LHCN-M2 (cell line): ENCODE results near the gene PTTG1IP2. TPM values are rescaled to one million over a fixed set of nuclear protein-coding genes. Genes with fewer than 3 reads are reported as not detected.

Source experiments
- DNase-seq: peaks from one replicate; pipeline ENCODE4 v3.0.0-alpha.2; 2012; ENCODE audit warnings: low read depth
- total RNA-seq: library from RNA; depleted of rRNA; stranded (reverse); fragments of >200 nt; gene quantifications from 2 replicates; pipeline ENCODE4 v1.2.3, GENCODE V29; 2014

Gene PTTG1IP2
- total RNA-seq, 1 experiment from 2014 or later = not detected

DNA sequence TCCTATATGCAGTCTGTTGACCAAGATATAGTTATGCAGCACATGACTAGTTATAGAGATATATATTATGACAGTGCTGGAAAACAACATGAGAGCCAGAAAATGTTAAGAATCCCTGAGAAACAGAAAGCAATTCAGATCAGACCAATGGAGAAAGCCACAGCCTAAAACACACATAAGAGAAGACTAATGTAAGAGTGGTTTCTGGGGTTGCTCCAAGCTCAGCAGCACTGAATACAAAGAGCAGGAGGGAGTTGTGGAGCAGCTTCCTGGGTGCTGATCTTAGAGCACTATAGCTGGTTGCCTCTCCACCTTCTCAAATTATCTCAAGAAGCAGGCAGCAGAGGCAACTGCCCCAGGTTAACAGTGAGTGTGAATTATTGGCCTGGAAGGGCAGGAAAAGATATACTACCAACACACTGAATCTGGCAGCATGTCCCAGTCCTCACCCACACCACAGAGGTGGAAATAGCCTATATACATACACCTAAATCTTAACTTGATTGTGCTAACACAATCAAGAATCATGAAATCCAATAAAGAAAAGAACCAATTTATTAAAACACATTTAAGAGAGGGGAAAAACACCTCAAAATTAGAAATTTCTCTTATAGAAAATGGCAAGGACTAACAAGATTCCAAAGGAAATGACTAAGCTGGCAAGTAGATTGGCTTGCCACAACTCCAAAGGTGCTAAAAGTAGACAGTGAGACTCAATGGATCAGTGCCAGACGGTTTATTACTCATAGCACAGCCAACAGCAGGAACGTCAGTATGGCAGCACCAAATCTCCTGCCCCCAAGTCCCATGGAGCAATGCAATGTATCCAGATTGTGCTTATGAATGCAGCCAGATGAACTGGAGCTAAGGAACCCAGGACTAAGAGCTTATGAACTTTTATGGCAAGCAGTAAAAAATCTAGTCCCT, 5.1 kb downstream of the PTTG1IP2 start:
- DNase-seq = peak; percentile 97

DNA sequence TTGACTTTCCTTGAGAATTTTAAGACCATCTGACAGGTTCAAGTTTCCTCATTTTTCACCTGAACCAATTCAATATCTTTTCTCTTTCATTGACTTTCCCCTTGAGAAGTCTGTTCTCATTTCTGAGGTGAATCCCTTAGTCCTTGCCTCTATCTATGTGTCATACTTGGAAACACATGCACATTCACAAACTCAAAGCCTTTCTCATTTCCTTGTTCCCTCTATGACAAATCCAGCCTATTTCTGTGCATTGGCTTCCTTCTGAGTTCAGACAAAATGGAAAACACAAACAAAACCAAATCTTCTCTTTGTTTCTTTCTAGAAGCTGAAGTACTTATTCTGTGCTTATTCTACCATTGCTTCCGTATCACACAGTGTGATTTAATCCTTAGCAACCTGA, 13.8 kb downstream of the PTTG1IP2 start:
- peak; percentile 19 for DNase-seq

DNA sequence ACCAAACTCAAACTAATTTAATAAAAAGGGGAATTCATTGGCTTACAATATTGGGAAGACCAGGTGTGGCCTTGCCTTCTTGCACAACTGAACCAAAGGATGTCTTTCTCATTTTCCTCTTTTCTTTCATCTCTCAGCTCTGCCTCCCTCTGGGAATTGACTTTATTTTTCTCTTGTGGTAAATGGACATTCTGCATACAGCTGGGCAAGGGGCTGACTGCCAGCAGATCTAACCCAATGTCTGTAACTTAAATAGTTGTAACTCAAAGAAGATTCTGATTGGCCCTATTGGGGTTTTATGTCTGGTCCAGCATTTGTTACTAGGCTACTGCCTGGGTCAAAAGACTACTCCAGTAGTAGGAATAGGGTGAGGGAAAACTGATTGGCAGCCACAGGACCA, 15.3 kb downstream of the PTTG1IP2 start:
- peak; percentile 12 for DNase-seq

- no peak for DNase-seq
Observed at GRCh38 chr7:90485734-90486316, 16.4 kb downstream of the PTTG1IP2 start.

- DNase-seq = no peak
Observed at GRCh38 chr7:90487808-90488207, 18.4 kb downstream of the PTTG1IP2 start.

DNA sequence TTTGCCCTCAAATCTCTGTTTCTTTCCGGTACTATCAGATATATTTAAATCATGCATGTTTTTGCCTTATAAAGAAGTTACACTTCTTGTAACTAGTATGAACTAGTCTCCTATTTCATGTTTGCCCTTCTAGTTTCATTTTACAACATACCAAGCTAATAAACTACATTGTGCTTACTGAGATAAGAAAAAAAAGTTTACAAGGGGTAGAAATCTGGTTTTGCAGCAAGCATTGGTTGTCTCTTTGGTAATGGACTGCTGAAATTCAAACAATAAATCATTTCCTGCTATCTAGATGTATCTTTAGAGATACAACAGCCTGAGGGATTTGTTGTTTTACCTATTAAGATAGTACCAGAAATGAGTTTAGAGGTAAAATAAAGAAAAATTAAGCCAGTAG, 18.8 kb downstream of the PTTG1IP2 start:
- DNase-seq = no peak

DNA sequence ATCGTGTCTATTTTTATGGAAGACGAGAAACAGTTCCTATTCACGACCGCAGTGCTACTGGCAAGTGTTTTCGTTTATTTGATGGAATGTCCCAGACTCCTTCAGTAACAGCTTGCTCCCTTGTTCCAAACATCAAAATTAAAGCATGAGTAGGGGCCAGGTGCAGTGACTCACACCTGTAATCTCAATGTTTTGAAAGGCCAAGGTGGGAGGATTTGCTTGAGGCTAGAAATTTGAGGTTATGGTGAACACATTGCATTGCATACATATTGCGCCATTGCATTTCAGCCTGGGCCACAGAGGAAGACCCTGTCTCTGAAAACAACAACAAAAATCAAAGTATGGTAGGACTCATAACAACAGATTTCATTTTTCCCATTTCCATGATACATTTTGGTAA, 22.8 kb downstream of the PTTG1IP2 start:
- DNase-seq = no peak

DNA sequence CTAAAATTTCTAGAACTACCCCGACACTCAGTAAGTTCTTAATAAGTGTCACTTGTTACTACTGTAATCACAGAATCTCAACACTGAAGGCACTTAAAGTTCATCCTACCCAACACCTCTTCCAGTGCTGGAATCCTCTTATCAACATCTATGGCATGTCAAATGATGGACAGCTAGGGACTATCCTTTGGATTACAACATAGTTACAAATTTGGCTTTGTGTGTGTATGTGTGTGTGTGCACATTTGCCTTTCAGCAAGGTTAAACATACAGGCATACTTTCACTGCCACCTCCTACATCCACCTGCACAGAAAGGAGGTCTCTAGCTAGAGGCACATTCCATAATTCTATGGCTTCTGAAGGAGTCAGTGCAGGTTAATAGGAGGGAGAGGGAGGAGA, 25.8 kb downstream of the PTTG1IP2 start:
- no peak for DNase-seq

DNA sequence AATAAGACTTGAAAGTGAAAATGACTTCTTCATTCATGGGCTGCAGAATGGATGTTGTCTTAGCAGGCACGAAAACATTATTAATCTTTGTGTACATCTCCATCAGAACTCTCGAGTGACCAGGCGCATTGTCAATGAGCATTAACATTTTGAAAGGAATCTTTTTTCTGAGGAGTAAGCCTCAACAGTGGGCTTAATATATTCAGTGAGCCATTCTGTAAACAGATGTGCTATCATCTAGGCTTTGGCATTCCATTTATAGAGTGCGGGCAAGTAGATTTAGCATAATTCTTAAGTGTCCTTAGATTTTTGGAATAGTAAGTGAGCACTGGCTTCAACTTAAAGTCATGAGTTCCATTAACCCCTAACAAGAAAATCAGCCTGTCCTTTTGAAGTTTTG, 33.1 kb downstream of the PTTG1IP2 start:
- no peak for DNase-seq

DNA sequence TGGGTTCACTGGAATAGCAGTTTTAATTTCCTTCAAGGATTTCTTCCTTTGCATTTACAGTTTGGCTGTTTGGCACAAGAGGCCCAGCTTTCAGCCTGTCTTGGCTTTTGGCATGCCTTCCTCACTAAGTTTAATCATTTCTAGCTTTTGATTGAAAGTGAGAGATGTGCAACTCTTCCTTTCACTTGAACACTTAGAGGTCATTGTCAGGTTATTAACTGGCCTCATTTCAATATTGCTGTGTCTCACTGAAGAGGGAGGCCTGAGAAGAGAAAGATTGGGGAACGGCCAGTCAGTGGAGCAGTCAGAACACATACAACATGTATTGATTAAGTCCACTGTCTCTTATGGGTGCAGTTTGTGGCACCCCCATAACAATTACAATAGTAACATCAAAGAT, 33.9 kb downstream of the PTTG1IP2 start:
- DNase-seq = no peak

DNA sequence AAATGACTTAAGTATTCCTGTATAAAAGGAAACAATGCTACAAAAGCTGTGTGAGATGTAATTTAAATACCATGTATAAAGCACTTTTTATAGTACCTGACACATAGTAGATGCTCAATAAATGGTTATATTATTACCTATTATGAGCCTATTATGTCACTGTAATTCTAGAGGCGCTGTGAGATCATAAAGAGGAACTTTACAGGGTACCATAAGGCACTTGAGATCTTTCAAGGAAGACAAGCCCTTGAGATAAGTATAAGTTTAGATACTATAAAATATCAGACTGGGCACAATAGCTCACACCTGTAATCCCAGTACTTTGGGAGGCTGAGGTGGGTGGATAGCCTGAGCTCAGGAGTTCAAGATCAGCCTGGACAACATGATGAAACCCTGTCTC, 38.3 kb downstream of the PTTG1IP2 start:
- no peak for DNase-seq

GRCh38 chr7:90511776-90512175, 42.3 kb downstream of the PTTG1IP2 start:
- DNase-seq = no peak

DNA sequence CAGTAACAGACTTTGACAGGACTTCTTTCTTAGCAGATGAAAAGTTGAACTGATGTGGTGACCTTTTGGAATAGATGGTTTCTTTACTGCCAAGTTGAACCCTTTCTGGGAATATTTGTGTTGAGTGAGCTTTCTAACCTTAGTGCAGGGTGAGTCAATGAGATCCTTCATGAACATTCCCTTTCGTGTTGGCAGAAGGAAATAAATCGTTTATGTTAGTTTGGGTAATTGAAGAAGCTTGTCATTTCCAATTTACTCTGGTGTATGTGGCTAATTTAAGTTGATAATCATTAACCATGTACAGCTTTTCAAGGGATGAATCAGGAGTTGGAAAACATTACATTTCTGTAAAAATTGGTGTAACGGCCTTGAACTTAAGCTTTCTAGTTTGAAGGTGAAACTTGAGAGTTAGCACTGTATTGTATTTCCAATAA, 43.4 kb downstream of the PTTG1IP2 start:
- peak; percentile 73 for DNase-seq

DNA sequence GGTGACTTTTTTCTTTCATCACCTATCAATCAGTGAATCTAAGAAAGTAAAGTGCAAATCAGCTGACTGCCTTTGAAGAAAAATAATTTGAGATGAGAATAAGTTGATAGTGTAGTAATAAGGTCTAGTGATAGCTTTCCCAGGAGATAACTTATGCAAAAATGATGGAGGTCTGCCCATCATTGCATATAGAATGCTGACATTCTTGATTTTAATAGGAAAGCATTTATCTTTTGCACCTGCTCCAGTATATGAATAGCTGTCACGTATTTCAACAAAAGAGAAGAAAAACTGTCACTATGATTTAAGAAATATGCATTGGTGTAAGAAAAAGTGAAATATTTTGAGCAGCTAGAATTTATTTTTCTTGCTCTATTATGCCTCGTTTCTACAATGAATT, 46.8 kb downstream of the PTTG1IP2 start:
- no peak for DNase-seq

GRCh38 chr7:90518630-90519029, 49.2 kb downstream of the PTTG1IP2 start:
- no peak for DNase-seq

- peak; percentile 19 for DNase-seq
Observed at GRCh38 chr7:90520484-90520883, 51.0 kb downstream of the PTTG1IP2 start.

DNA sequence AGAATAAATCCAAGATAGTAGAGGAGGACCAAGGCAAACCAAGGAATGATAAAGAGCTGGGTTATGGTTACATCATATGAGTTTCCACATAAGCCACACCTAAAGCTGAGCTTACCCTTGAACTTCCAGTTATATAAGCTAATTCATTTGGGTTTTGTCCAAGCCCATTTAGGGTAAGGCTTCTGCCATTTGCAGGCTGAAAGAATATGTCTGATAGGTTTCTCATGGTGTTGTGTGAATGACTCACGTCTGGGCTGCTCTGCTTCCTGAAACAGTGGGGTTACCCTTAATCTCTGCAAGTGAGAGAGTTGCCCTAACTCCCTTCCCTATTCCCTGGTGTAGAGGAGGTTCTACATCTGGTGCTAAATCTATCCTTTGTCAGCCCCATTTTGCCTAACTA, 60.8 kb downstream of the PTTG1IP2 start:
- DNase-seq = peak; percentile 60

DNA sequence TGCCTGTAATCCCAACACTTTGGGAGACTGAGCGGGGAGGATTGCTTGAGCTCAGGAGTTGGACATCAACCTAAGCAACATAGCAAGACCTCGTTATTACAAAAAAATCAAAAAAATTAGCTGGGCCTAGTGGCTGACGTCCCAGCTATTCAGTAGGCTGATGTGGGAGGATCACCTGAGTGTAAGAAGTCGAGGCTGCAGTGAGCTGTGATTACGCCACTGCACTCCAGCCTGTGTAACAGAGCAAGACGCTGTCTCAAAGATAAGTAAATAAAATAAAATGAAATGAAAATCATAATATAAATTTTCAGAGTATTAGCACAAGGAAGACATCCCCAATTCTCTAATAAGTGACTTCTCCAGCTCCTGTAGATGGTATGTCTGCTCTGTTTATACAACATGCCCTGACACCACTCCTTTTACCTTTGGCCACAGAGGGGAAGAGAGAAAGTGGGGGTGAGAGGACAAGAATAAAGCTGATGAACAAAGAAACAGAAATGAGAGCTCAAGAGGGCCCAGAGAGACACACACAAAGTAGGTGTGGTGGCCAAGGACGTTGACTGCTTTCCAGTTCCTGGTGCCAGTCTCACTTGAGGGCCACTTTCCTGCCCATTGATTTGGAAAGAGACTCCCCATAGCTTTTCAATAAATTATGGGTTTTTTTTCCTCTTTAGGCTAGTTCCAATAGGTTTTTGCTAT, 62.9 kb downstream of the PTTG1IP2 start:
- no peak for DNase-seq

- DNase-seq = no peak
Observed at GRCh38 chr7:90536449-90536848, 67.0 kb downstream of the PTTG1IP2 start.

DNA sequence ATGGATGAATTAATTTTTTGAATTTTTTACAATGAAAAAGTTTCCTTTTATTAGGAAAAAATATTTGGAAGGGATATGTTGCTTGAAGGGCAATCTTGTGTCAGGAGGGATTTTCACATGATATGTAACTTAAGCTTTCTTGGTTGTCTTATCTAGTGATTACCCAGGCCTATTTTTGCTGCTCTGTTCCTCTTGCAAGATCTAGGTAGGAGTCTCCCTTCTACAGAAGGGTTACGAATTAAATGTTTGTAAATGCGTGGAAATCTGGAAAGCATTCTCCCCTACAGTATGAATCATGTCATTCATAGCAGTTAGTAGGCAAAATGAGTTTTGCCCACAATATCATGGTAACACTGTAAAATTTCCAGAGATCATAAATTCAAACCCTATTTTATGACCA, 69.0 kb downstream of the PTTG1IP2 start:
- DNase-seq = no peak

DNA sequence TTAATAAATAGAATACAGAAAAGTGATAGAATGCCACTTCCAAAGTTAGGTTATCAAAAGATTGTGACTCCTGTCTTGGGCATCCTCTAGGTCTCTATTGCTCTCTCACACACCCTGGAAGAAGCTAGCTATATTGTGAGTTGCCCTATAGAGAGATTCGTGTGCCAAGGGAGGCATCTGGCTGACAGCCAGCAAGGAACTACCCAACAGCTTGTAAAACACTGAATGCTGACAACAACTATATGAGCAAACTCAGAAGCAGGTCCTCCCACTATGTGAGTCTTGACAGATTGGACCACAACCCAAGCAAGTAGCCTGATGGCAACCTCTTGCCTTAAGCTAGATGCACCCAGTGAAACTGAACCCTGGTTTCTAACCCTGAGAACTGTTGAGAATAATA, 71.0 kb downstream of the PTTG1IP2 start:
- no peak for DNase-seq

DNA sequence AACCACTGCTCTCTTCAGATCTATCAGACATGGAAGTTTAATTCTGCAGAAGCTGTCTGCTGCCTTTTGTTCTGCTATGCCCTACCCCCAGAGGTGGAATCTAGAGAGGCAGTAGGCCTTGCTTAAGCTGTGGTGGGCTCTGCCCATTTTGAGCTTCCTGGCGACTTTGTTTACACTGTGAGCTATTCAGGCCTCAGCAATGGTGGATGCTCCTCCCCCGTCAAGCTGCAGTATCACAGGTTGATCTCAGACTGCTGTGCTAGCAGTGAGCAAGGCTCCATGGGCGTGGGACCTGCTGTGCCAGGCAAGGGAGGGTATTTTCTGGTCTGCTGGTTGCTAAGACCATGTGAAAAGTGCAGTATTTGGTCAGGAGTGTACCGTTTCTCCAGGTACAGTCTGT, 81.6 kb downstream of the PTTG1IP2 start:
- DNase-seq = no peak

DNA sequence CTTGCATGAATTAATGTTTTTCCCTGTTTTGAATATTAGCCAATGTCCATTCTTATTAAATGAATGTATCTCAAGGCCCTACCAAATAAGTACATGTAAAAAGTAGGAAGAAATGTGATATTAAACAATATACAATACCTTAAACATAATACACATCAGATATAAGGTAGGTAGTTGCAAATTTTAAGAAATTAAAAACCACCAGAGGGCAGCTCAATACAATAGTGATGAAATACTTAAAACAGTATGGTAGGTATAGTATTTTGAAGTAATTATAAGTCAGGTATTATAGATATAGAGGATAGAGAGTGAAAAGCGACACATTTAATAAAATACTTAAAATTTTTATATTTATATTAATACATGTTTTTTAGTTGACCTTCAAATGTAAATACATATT, 83.1 kb downstream of the PTTG1IP2 start:
- peak; percentile 18 for DNase-seq
